Natural killer cell (primary cell): Measurements from ENCODE around the gene SRPRB. TPM values are rescaled to one million over a fixed set of nuclear protein-coding genes. Genes with fewer than 3 reads are reported as not detected.
A peak's percentile ranks its signal among the peaks of the same experiment; 100 is the strongest.

Experiments
- ATAC-seq, 3 donors: fragments of 150-1000 bp in 2 of 3; fragments of 200-7000 bp in 1 of 3; cut with Tn5 transposase; 1 replicate in 1 of 3; 2 replicates in 2 of 3; pipeline ENCODE4 v1.10.0; 2021; ENCODE audit warnings: mild to moderate bottlenecking in 2 of 3, moderate library complexity in 2 of 3
- DNase-seq, 2 donors: peaks; one replicate each; pipeline versions ENCODE4 v3.0.0 to v3.0.0-alpha.2; 2013 to 2021; ENCODE audit warnings: mixed read lengths in 1 of 2
- H3K27ac ChIP-seq: one replicate; pipeline ENCODE4 v1.5.1; 2013; ENCODE audit warnings: mild to moderate bottlenecking, low read length
- H3K27me3 ChIP-seq: one replicate; pipeline ENCODE4 v1.6.1; 2013; ENCODE audit warnings: low read length; ENCODE audit not compliant: control insufficient read depth, insufficient read depth
- H3K36me3 ChIP-seq: one replicate; pipeline ENCODE4 v1.6.1; 2013; ENCODE audit warnings: low read length; ENCODE audit not compliant: control insufficient read depth, insufficient read depth
- H3K4me1 ChIP-seq: one replicate; pipeline ENCODE4 v1.6.1; 2013; ENCODE audit warnings: low read length; ENCODE audit not compliant: control insufficient read depth, insufficient read depth
- H3K4me3 ChIP-seq: one replicate; pipeline ENCODE4 v1.5.1; 2013; ENCODE audit warnings: low read length
- H3K9me3 ChIP-seq: one replicate; pipeline ENCODE4 v1.6.1; 2013; ENCODE audit warnings: low read length; ENCODE audit not compliant: control insufficient read depth, insufficient read depth
- H3K27ac Mint-ChIP-seq, 2 donors: one replicate each; pipeline ENCODE4 v1.8.0; 2022; ENCODE audit warnings: mild to moderate bottlenecking in 2 of 2, mixed read lengths in 2 of 2, moderate library complexity in 1 of 2
- H3K27me3 Mint-ChIP-seq, 2 donors: one replicate each; pipeline ENCODE4 v1.8.0; 2022; ENCODE audit warnings: low read depth in 2 of 2, mixed read lengths in 2 of 2
- H3K36me3 Mint-ChIP-seq: one replicate; pipeline ENCODE4 v1.8.0; 2022; ENCODE audit warnings: mixed read lengths
- H3K4me1 Mint-ChIP-seq, 2 donors: one replicate each; pipeline ENCODE4 v1.8.0; 2022; ENCODE audit warnings: mixed read lengths in 2 of 2
- H3K4me3 Mint-ChIP-seq: one replicate; pipeline ENCODE4 v1.8.0; 2022; ENCODE audit warnings: mild to moderate bottlenecking, moderate library complexity, mixed read lengths
- H3K9me3 Mint-ChIP-seq, 2 donors: one replicate each; pipeline ENCODE4 v1.8.0; 2022; ENCODE audit warnings: mixed read lengths in 2 of 2
- CTCF ChIP-seq: fragments of 200-600 bp; IDR thresholded peaks from one replicate; pipeline ENCODE4 v1.8.0; 2022; ENCODE audit warnings: antibody characterized with exemption
- WGBS: methylation state at CpG from one replicate; pipeline ENCODE4 v1.1.7; 2013; ENCODE audit warnings: missing lambda C conversion rate; ENCODE audit not compliant: insufficient coverage; 5-methylcytosine and 5-hydroxymethylcytosine counted together
- intact Hi-C: fragments of 100-400 bp; cut with micrococcal nuclease; formaldehyde crosslinking; loops from one replicate; pipeline ENCODE4 v1.14.2; 2022
- total RNA-seq, 4 donors: library from RNA; stranded (reverse); fragments of 120-200 nt in 1 of 4; gene quantifications; one replicate each; pipeline versions ENCODE4 v1.2.3 to v1.2.4, GENCODE V29; 2013 to 2022

The SRPRB gene
- total RNA-seq: 10 to 100 TPM; 19.8 to 26.4 (median 22.4) TPM
- total RNA-seq (2013): 33.6 TPM

- H3K9me3 Mint-ChIP-seq: no peaks in the 10 kb centered on the region
- under 1% methylated on average over 53 of the region's 53 CpGs for WGBS
Observed at GRCh38 chr3:133805702-133806475, at the start of gene SRPRB. SRPRB (plus strand) TSS chr3:133805815; CDS start chr3:133805849, 34 bp downstream.

GRCh38 chr3:133756716-133757694, 48.6 kb upstream of the SRPRB start:
- no peak overlapping the region for H3K4me3 Mint-ChIP-seq
- H3K27me3 Mint-ChIP-seq: peaks cover 0 to 6% of the 10 kb centered on the region in 2 donors
- no peaks in the 10 kb centered on the region for H3K36me3 ChIP-seq
- no peaks in the 10 kb centered on the region for H3K9me3 ChIP-seq
- H3K27me3 ChIP-seq: no peaks in the 10 kb centered on the region
- no peaks in the 10 kb centered on the region for H3K4me1 Mint-ChIP-seq
- H3K27ac ChIP-seq: no peak overlapping the region
- no peak overlapping the region for H3K4me3 ChIP-seq
- TF ChIP-seq CTCF: no peak
- ATAC-seq (no peak), DNase-seq (no peak)
- intact Hi-C loops: no loop called here
- H3K27ac Mint-ChIP-seq: no peak overlapping the region
- no peaks in the 10 kb centered on the region for H3K9me3 Mint-ChIP-seq
- 83% methylated on average over 20 of the region's 20 CpGs for WGBS
- H3K36me3 Mint-ChIP-seq: no peaks in the 10 kb centered on the region
- no peaks in the 10 kb centered on the region for H3K4me1 ChIP-seq

More at GRCh38 chr3:133805702-133806475, at the start of gene SRPRB:
- peaks cover 25% of the 10 kb centered on the region for H3K36me3 ChIP-seq
- no peak for TF ChIP-seq CTCF
- ATAC-seq (peak; percentile 95 to 98 (median 97)), DNase-seq (peak; percentile 87 to 98)
- H3K36me3 Mint-ChIP-seq: no peaks in the 10 kb centered on the region
- H3K27me3 ChIP-seq: no peaks in the 10 kb centered on the region
- no peaks in the 10 kb centered on the region for H3K9me3 ChIP-seq
- peaks cover 15 to 17% of the 10 kb centered on the region in 2 donors for H3K4me1 Mint-ChIP-seq
- H3K4me3 Mint-ChIP-seq: peak within 1 kb of the TSS; percentile 95
- H3K4me3 ChIP-seq: peak within 1 kb of the TSS; percentile 89
- intact Hi-C loops: loop anchor here (1.0 to 10.0 kb wide), 3 partner anchors 144 to 1081 kb away; partner anchors contain the start of genes ANAPC13, CEP63 and NPHP3
- peak within 1 kb of the TSS; percentile 90 to 96 for H3K27ac Mint-ChIP-seq
- H3K27ac ChIP-seq: peak within 1 kb of the TSS; percentile 76
- H3K4me1 ChIP-seq: peaks cover 9% of the 10 kb centered on the region
- peaks cover 18 to 24% of the 10 kb centered on the region in 2 donors for H3K27me3 Mint-ChIP-seq

GRCh38 chr3:133757701-133758567, 47.7 kb upstream of the SRPRB start:
- Mint-ChIP-seq H3K4me1 (no peaks in the 10 kb centered on the region), H3K4me3 (no peak overlapping the region), H3K27ac (no peak overlapping the region), H3K27me3 (peaks cover 0 to 8% of the 10 kb centered on the region in 2 donors), H3K9me3 (no peaks in the 10 kb centered on the region), H3K36me3 (no peaks in the 10 kb centered on the region)
- WGBS: 81% methylated on average over 6 of the region's 6 CpGs
- DNase-seq (no peak), ATAC-seq (no peak)
- intact Hi-C loops: no loop called here
- Histone ChIP-seq H3K27ac (no peak overlapping the region), H3K36me3 (no peaks in the 10 kb centered on the region), H3K4me3 (no peak overlapping the region), H3K9me3 (no peaks in the 10 kb centered on the region), H3K4me1 (no peaks in the 10 kb centered on the region), H3K27me3 (no peaks in the 10 kb centered on the region)
- TF ChIP-seq CTCF: no peak
